HEK293 (cell line): ENCODE measurements around the gene MICALL1.

ENCODE experiments used
- CTCF ChIA-PET: fragments of 350-600 bp; formaldehyde crosslinking; extraction: SDS; loops from one replicate; lab custom pipeline; 2021; ENCODE audit warnings: antibody characterized with exemption; lab: Yijun Ruan, JAX
- POLR2A ChIA-PET: fragments of 300-600 bp; formaldehyde crosslinking; extraction: SDS; loops from one replicate; lab custom pipeline; 2020; ENCODE audit warnings: antibody characterized with exemption, inconsistent platforms; lab: Yijun Ruan, JAX
- H3K27ac ChIP-seq: fragments of 200-500 bp; sonication (Bioruptor generic); 2 replicates; pipeline ENCODE4 v1.5.1; 2014; ENCODE audit warnings: low read depth, low read length, control low read depth, inconsistent platforms; ENCODE audit errors: extremely low read depth
- H3K36me3 ChIP-seq, 2 experiments: fragments of 200-500 bp in 1 of 2; sonication (Bioruptor generic) in 1 of 2; 1 replicate in 1 of 2; 2 replicates in 1 of 2; pipeline ENCODE4 v1.5.1; 2014 to 2017; ENCODE audit warnings: inconsistent platforms in 2 of 2, low read length in 2 of 2; ENCODE audit not compliant: control insufficient read depth in 2 of 2, insufficient read depth in 1 of 2
- H3K4me1 ChIP-seq: fragments of 200-500 bp; sonication (Bioruptor generic); 2 replicates; pipeline ENCODE4 v1.5.1; 2014; ENCODE audit warnings: mild to moderate bottlenecking, low read length, inconsistent platforms; ENCODE audit not compliant: control insufficient read depth, insufficient read depth
- H3K4me3 ChIP-seq: 2 replicates; pipeline ENCODE4 v1.5.1; 2011; ENCODE audit warnings: low read depth, mild to moderate bottlenecking, control low read depth, low read length, moderate library complexity
- H3K9me3 ChIP-seq: fragments of 200-500 bp; sonication (Bioruptor generic); 2 replicates; pipeline ENCODE4 v1.5.1; 2014; ENCODE audit warnings: low read depth, low read length, inconsistent platforms; ENCODE audit not compliant: control insufficient read depth, insufficient read depth
- EGR2 ChIP-seq: fragments of 450-650 bp; formaldehyde crosslinking; IDR thresholded peaks from 2 replicates; pipeline ENCODE4 v1.5.1; 2016; ENCODE audit warnings: low read depth, missing biosample characterization, missing genetic modification characterization
- KLF1 ChIP-seq: fragments of 450-650 bp; formaldehyde crosslinking; IDR thresholded peaks from 2 replicates; pipeline ENCODE4 v1.5.1; 2016; ENCODE audit warnings: missing biosample characterization, missing genetic modification characterization
- KLF16 ChIP-seq: fragments of 450-650 bp; formaldehyde crosslinking; IDR thresholded peaks from 2 replicates; pipeline ENCODE4 v1.5.1; 2017; ENCODE audit warnings: missing biosample characterization, missing genetic modification characterization
- MYNN ChIP-seq: fragments of 450-650 bp; formaldehyde crosslinking; IDR thresholded peaks from 2 replicates; pipeline ENCODE4 v1.5.1; 2016; ENCODE audit warnings: missing biosample characterization, missing genetic modification characterization, borderline replicate concordance
- PRDM10 ChIP-seq: fragments of 450-650 bp; formaldehyde crosslinking; IDR thresholded peaks from 2 replicates; pipeline ENCODE4 v1.5.1; 2016; ENCODE audit warnings: missing biosample characterization, missing genetic modification characterization
- YY2 ChIP-seq: fragments of 450-650 bp; formaldehyde crosslinking; IDR thresholded peaks from 2 replicates; pipeline ENCODE4 v1.5.1; 2016; ENCODE audit warnings: missing biosample characterization, missing genetic modification characterization
- ZFHX2 ChIP-seq: fragments of 450-650 bp; formaldehyde crosslinking; conservative IDR thresholded peaks from 2 replicates; pipeline ENCODE4 v1.5.1; 2016; ENCODE audit warnings: missing biosample characterization, missing genetic modification characterization
- ZNF184 ChIP-seq: fragments of 450-650 bp; IDR thresholded peaks from 2 replicates; pipeline ENCODE4 v1.5.1; 2018; ENCODE audit warnings: missing biosample characterization, mild to moderate bottlenecking, missing genetic modification characterization
- ZSCAN16 ChIP-seq: fragments of 450-650 bp; formaldehyde crosslinking; IDR thresholded peaks from 2 replicates; pipeline ENCODE4 v1.5.1; 2016; ENCODE audit warnings: missing biosample characterization, missing genetic modification characterization

The MICALL1 gene

DNA sequence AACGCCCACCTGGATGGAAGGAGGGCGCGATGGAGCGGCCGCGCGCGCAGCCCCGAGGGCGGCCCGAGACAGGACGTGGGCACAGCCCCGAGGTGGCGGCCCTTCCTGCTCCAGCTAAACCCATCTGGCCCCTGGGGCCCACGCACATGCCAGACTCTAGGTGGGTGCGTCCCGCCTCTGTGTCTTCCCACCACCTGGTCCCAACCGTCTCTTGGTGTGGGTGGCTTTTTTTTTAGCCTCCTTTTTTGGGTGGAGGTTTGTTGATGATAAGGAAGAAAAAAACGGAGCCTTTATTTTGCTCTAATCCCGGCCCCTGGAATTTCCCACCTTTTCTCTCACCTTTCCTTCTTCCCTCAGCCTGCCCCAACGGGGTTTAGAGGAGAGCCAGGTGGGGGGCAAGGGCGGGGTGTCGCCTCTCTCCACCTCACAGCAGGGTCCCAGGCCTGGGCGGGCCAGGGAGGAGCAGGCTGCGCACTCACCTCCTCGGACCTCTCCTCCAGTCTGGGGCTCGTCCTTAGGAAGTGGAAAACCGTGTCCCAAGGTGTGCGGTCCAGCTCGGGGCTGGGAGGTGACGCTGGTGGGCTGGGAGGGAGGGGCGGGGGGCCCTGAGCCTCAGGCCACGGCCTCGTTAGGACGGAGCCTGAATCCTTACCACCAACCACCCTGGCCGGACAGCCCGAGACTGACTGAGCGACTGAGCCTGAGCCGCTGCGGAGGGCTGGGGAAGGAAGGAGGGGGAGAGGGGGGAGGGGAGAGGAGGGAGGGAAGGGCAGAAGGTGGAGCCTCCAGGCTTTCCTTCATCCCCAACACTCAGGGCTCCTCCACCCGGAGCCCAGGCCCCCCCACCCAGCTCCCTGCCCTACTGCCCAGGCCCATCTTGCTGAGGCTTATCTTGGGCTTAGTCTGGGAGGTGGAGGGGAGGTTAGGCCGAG lies 78.0 kb downstream of the MICALL1 start, which contains the start of gene SOX10:
Gene SOX10 (minus strand): TSS at position 696 of the 932 bp plus-strand sequence. CDS start 771 bp downstream, outside the sequence.
- Histone ChIP-seq H3K4me3 (no peak within 1 kb of the TSS), H3K36me3 (peaks cover 0 to 2% of the 10 kb centered on the region in 2 experiments; a peak in 1 of 3 replicates), H3K9me3 (no peaks in the 10 kb centered on the region), H3K27ac (no peak within 1 kb of the TSS), H3K4me1 (no peaks in the 10 kb centered on the region)
- CTCF ChIA-PET, result interaction anchor here (1.1 to 1.3 kb wide), 2 partner anchors 9 to 27 kb away, joined by 3 to 7 read pairs; no protein-coding TSS in a partner anchor
- TF ChIP-seq EGR2 (tag by site-specific recombination) (peak; percentile 85), ZFHX2 (tag by site-specific recombination) (peak; percentile 87), KLF1 (no peak)
- POLR2A ChIA-PET, result no interaction called here

- Histone ChIP-seq H3K27ac (no peak overlapping the region), H3K4me3 (no peak overlapping the region), H3K9me3 (no peaks in the 10 kb centered on the region), H3K4me1 (no peaks in the 10 kb centered on the region), H3K36me3 (peaks cover 0 to 2% of the 10 kb centered on the region in 2 experiments; a peak in 1 of 3 replicates)
- POLR2A ChIA-PET, result no interaction called here
- CTCF ChIA-PET, result interaction anchor here (0.5 to 0.6 kb wide), 2 partner anchors 9 to 891 kb away, joined by 3 to 4 read pairs; no protein-coding TSS in a partner anchor
- TF ChIP-seq PRDM10 (tag by site-specific recombination) (0 out of 2 replicates have a peak, but pooled peaks have one; percentile 0), ZSCAN16 (tag by site-specific recombination) (no peak), MYNN (tag by site-specific recombination) (no peak), YY2 (no peak)
Measured at GRCh38 chr22:37985050-37985585, 79.0 kb downstream of the MICALL1 start.

- no peak overlapping the region for H3K4me3 ChIP-seq
- ChIA-PET POLR2A (no interaction called here), CTCF (no interaction called here)
- no peak overlapping the region for H3K27ac ChIP-seq
- H3K9me3 ChIP-seq, result no peaks in the 10 kb centered on the region
- TF ChIP-seq PRDM10 (tag by site-specific recombination) (peak; percentile 22; the same call in 1 of the 2 replicates), ZNF184 (no peak), KLF16 (tag by site-specific recombination) (no peak)
- TF ChIP-seq, all 188 proteins: peak for 1
- peaks cover 0 to 2% of the 10 kb centered on the region in 2 experiments; a peak in 1 of 3 replicates for H3K36me3 ChIP-seq
- H3K4me1 ChIP-seq, result no peaks in the 10 kb centered on the region
Measured at GRCh38 chr22:37985751-37986281, 79.7 kb downstream of the MICALL1 start.
